Pancreas (tissue), 10 donors: ENCODE measurements around the gene THSD4. TPM values are rescaled to one million over a fixed set of nuclear protein-coding genes. Genes with fewer than 3 reads are reported as not detected.
"Not testable (repeated sequence)": the region's sequence is repeated elsewhere in the genome, so short reads cannot be mapped to it uniquely, and the experiment has no call there.

Experiments
- ATAC-seq, 4 donors: fragments of 200-7000 bp; cut with Tn5 transposase; one replicate each; pipeline versions ENCODE4 v1.8.0 to v1.9.1; 2020; ENCODE audit warnings: mild to moderate bottlenecking in 4 of 4, moderate library complexity in 4 of 4
- DNase-seq, 6 donors: peaks; one replicate each; pipeline ENCODE4 v3.0.0-alpha.2; 2020
- FAIRE-seq: peaks from 2 replicates; lab custom pipeline; 2012; peaks lifted over from hg19 to GRCh38; lab: Jason Lieb, UNC
- H3K27ac ChIP-seq, 4 donors: fragments of 200-600 bp; sonication (generic); 1 replicate in 3 of 4; 2 replicates in 1 of 4; pipeline versions ENCODE4 v1.5.0 to v1.8.0; 2020
- H3K27me3 ChIP-seq, 4 donors: fragments of 200-600 bp; one replicate each; pipeline ENCODE4 v1.8.0; 2021
- H3K36me3 ChIP-seq, 3 donors: fragments of 200-600 bp; sonication (generic) in 1 of 3; one replicate each; pipeline versions ENCODE4 v1.5.0 to v1.8.0; 2020 to 2021
- H3K4me1 ChIP-seq, 3 donors: fragments of 200-600 bp; one replicate each; pipeline ENCODE4 v1.8.0; 2021
- H3K4me3 ChIP-seq, 4 donors: fragments of 200-600 bp; sonication (generic) in 2 of 4; one replicate each; pipeline versions ENCODE4 v1.5.0 to v1.8.0; 2020 to 2021
- H3K9me3 ChIP-seq, 4 donors: fragments of 200-600 bp; one replicate each; pipeline ENCODE4 v1.8.0; 2021
- WGBS, 2 donors: extraction: QIAGEN DNeasy Blood & Tissue Kit; methylation state at CpG; one replicate each; pipeline ENCODE4 v1.1.7; 2013; 5-methylcytosine and 5-hydroxymethylcytosine counted together
- intact Hi-C, 3 donors: fragments of 100-400 bp; cut with DNase I; formaldehyde crosslinking; loops; one replicate each; pipeline versions ENCODE4 v1.11.1 to v1.14.2; 2022
- polyA plus RNA-seq, 2 donors: library from polyadenylated mRNA; stranded (reverse); fragments of 200-250 nt; gene quantifications; one replicate each; pipeline ENCODE4 v1.2.3, GENCODE V29; 2013
- total RNA-seq, 6 donors: library from RNA; stranded (reverse); fragmentation: NEBNext Ultra II Directional in 4 of 6; extraction: Animal tissue kit (Norgen Biotek cat#: 25700) in 4 of 6; gene quantifications; one replicate each; pipeline versions ENCODE4 v1.2.1 to v1.2.4, GENCODE V29; 2021 to 2023
- TF ChIP-seq, protein P1 (sequence below), 4 donors: fragments of 200-600 bp; sonication (generic) in 3 of 4; IDR thresholded peaks; one replicate each; pipeline versions ENCODE4 v1.5.0 to v1.8.0; 2021; ENCODE audit warnings: antibody characterized with exemption in 4 of 4
- donor health status: healthy with polysubstance abuse.
- donor health status: DM: no; HTN: no; CAD: no; lungs with moderate emphysema.
- donor health status: DM: no; HTN: no; CAD: no.
- donor health status: control.
- donor health status: control.
- donor health status: Bipolar disorder and iron deficiency.
- donor health status: DM: yes; HTN: yes; CAD: no.
- donor health status: DM: no; HTN: no; CAD: no.
- donor health status: DM: no; HTN: no; CAD: no.
- donor health status: DM: yes; HTN: yes; CAD: no.

THSD4 gene
- total and polyA plus RNA-seq, 8 donors: 6.0 to 17.8 (median 13.3) TPM

DNA sequence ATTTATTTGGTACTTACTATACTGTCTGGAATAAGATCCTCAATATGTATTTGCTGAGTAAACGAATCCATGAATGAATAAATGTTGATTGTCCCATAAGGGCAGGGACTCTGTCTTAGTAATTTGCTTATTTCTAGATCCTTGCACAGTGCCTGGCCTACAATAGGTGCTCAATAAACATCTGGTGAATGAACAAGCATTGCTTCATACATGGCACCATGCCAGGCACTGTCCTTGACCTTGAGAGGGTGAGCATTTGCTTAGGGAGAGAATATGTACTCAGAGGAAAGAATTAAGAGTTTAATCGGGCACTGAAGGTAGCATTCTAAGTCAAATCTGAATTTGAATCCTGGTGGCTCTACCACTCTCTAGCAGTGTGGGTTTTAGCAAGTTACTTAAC is 282.1 kb downstream of the THSD4 start:
- TF ChIP-seq, protein P1, sequence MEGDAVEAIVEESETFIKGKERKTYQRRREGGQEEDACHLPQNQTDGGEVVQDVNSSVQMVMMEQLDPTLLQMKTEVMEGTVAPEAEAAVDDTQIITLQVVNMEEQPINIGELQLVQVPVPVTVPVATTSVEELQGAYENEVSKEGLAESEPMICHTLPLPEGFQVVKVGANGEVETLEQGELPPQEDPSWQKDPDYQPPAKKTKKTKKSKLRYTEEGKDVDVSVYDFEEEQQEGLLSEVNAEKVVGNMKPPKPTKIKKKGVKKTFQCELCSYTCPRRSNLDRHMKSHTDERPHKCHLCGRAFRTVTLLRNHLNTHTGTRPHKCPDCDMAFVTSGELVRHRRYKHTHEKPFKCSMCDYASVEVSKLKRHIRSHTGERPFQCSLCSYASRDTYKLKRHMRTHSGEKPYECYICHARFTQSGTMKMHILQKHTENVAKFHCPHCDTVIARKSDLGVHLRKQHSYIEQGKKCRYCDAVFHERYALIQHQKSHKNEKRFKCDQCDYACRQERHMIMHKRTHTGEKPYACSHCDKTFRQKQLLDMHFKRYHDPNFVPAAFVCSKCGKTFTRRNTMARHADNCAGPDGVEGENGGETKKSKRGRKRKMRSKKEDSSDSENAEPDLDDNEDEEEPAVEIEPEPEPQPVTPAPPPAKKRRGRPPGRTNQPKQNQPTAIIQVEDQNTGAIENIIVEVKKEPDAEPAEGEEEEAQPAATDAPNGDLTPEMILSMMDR (IDR thresholded peaks at IDR 0.05): no peak
- no peak for FAIRE-seq

DNA sequence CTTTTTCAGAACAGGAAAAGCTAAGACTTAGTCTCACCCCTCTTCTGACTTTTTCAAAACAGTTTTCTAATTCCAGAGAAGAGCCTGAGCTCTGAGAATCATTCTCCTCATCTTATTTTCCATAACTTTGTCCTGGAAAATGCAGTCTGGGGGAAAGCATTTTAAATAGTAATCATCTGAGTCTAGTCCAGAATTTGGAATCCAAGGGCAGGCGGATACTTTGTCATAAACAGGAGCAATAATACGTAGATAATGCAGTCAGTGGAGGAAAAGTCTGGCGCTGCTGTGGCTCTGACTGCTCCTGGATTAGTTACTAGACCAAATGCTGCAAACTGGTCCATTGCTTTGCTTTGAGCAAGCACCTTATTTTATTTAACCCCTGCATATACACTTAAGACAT is 285.0 kb downstream of the THSD4 start:
- H3K27ac ChIP-seq: no peak overlapping the region
- 60 to 73% methylated on average over 3 of the region's 3 CpGs for WGBS, 2 donors
- H3K9me3 ChIP-seq: no peaks in the 10 kb centered on the region
- no peak for ATAC-seq
- H3K36me3 ChIP-seq: no peaks in the 10 kb centered on the region
- no peak for DNase-seq
- TF ChIP-seq, protein P1 (IDR thresholded peaks at IDR 0.05): no peak
- H3K4me1 ChIP-seq: no peaks in the 10 kb centered on the region
- intact Hi-C loops: no loop called here
- no peak overlapping the region for H3K4me3 ChIP-seq
- H3K27me3 ChIP-seq: no peaks in the 10 kb centered on the region
- FAIRE-seq: no peak

More for the DNA sequence above, 282.1 kb downstream of the THSD4 start:
- Histone ChIP-seq H3K9me3 (no peaks in the 10 kb centered on the region), H3K4me1 (no peaks in the 10 kb centered on the region), H3K36me3 (no peaks in the 10 kb centered on the region), H3K4me3 (no peak overlapping the region), H3K27me3 (no peaks in the 10 kb centered on the region), H3K27ac (no peak overlapping the region)
- DNase-seq (peak in 1 of 6 donors; percentile 37), ATAC-seq (no peak)
- intact Hi-C loops: no loop called here
- 40 to 47% methylated on average over 2 of the region's 2 CpGs for WGBS, 2 donors

DNA sequence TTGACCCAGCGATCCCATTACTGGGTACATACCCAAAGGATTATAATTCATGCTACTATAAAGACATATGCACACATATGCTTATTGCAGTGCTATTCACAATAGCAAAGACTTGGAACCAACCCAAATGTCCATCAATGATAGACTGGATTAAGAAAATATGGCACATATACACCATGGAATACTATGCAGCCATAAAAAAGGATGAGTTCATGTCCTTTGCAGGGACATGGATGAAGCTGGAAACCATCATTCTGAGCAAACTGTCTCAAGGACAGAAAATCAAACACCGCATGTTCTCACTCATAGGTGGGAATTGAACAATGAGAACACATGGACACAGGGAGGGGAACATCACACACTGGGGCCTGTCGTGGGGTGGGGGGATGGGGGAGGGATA is 286.5 kb downstream of the THSD4 start:
- DNase-seq, H3K36me3 ChIP-seq, H3K27me3 ChIP-seq, H3K4me1 ChIP-seq, FAIRE-seq, H3K9me3 ChIP-seq, H3K27ac ChIP-seq, ATAC-seq, H3K4me3 ChIP-seq, intact Hi-C loops: not testable (repeated sequence)
- WGBS, 2 donors: 89 to 100% methylated on average over 3 of the region's 3 CpGs

DNA sequence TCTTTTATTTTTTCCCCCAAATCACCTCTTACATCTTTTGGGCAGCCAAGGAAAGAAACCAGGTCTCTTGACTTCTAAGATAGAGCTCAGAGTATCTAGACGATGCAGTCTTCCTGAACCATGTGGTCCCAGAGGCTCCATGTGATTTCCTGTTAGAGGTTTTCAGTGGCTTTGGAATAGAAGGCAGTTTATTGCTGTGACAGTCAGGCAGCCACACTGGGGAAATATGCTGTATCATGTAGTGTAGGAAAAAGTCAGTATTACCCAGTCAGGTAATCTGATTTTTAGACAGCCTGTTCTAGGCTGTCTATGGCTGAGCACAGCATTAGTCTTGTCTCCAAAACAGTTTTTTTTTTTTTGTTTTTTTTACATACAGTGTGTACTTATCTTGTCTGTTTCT is 294.3 kb downstream of the THSD4 start:
- no peaks in the 10 kb centered on the region for H3K4me1 ChIP-seq
- FAIRE-seq: no peak

DNA sequence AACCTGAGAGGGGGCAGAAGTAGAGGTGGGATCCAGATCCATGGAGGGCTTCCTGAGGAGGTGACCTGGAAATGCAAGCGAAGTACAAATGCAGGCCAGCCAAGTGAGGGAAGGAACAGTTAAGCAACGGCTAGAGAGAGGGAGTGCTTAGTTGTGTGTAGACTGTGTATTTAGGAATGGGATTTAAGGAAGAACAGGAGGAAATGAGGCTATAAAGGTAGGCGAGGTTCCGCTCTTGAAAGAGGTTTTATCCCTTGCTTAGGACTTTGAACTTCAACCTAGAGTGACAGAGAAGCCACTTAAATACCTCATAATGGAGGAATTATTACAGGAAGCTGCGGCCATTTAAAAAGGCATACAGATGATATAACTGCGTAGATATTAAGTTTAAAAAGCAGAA is 295.1 kb downstream of the THSD4 start:
- H3K4me1 ChIP-seq: no peaks in the 10 kb centered on the region
- intact Hi-C loops: no loop called here
- H3K36me3 ChIP-seq: no peaks in the 10 kb centered on the region
- FAIRE-seq (no peak), DNase-seq (no peak), ATAC-seq (no peak)
- no peak overlapping the region for H3K27ac ChIP-seq
- no peaks in the 10 kb centered on the region for H3K9me3 ChIP-seq
- TF ChIP-seq, protein P1 (IDR thresholded peaks at IDR 0.05): no peak
- H3K27me3 ChIP-seq: no peaks in the 10 kb centered on the region
- 75 to 88% methylated on average over 6 of the region's 6 CpGs for WGBS, 2 donors
- no peak overlapping the region for H3K4me3 ChIP-seq

More for the DNA sequence above, 294.3 kb downstream of the THSD4 start:
- no peak for ATAC-seq
- intact Hi-C loops: no loop called here
- Histone ChIP-seq H3K9me3 (no peaks in the 10 kb centered on the region), H3K27ac (no peak overlapping the region), H3K27me3 (no peaks in the 10 kb centered on the region), H3K36me3 (no peaks in the 10 kb centered on the region), H3K4me3 (no peak overlapping the region)
- TF ChIP-seq, protein P1 (IDR thresholded peaks at IDR 0.05): no peak
- 53 to 58% methylated on average over 1 of the region's 1 CpG for WGBS, 2 donors
- DNase-seq: no peak
